Measurements from ENCODE around the gene WDR86. TPM values are rescaled to one million over a fixed set of nuclear protein-coding genes. Genes with fewer than 3 reads are reported as not detected.

The WDR86 gene
- total RNA-seq, 4 donors from 2014 or later, result 5.4 to 11.8 (median 9.6) TPM

- TF ChIP-seq, protein P1, sequence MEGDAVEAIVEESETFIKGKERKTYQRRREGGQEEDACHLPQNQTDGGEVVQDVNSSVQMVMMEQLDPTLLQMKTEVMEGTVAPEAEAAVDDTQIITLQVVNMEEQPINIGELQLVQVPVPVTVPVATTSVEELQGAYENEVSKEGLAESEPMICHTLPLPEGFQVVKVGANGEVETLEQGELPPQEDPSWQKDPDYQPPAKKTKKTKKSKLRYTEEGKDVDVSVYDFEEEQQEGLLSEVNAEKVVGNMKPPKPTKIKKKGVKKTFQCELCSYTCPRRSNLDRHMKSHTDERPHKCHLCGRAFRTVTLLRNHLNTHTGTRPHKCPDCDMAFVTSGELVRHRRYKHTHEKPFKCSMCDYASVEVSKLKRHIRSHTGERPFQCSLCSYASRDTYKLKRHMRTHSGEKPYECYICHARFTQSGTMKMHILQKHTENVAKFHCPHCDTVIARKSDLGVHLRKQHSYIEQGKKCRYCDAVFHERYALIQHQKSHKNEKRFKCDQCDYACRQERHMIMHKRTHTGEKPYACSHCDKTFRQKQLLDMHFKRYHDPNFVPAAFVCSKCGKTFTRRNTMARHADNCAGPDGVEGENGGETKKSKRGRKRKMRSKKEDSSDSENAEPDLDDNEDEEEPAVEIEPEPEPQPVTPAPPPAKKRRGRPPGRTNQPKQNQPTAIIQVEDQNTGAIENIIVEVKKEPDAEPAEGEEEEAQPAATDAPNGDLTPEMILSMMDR (IDR thresholded peaks at IDR 0.05), result no peak
- TF ChIP-seq EP300 (IDR thresholded peaks at IDR 0.05) (no peak), POLR2A (IDR thresholded peaks at IDR 0.05; ENCODE audit: low read depth) (no peak), POLR2AphosphoS5 (IDR thresholded peaks at IDR 0.05) (no peak)
- DNase-seq (ENCODE audit: extremely low spot score), result no peak
- peaks cover 0 to 26% (median 0%) of the 10 kb centered on the region in 4 donors for H3K27me3 ChIP-seq
- H3K36me3 ChIP-seq, result no peaks in the 10 kb centered on the region
- no peak overlapping the region for H3K27ac ChIP-seq (replicated peaks in 1 of 4)
- 90% methylated on average over 13 of the region's 13 CpGs for WGBS
- no peak overlapping the region for H3K4me3 ChIP-seq
- intact Hi-C loops (cut with DNase I), result no loop called here
- H3K4me1 ChIP-seq, result no peaks in the 10 kb centered on the region
- no peaks in the 10 kb centered on the region for H3K9me3 ChIP-seq
Observed at GRCh38 chr7:151397026-151397425, 12.8 kb downstream of the WDR86 start.

DNA sequence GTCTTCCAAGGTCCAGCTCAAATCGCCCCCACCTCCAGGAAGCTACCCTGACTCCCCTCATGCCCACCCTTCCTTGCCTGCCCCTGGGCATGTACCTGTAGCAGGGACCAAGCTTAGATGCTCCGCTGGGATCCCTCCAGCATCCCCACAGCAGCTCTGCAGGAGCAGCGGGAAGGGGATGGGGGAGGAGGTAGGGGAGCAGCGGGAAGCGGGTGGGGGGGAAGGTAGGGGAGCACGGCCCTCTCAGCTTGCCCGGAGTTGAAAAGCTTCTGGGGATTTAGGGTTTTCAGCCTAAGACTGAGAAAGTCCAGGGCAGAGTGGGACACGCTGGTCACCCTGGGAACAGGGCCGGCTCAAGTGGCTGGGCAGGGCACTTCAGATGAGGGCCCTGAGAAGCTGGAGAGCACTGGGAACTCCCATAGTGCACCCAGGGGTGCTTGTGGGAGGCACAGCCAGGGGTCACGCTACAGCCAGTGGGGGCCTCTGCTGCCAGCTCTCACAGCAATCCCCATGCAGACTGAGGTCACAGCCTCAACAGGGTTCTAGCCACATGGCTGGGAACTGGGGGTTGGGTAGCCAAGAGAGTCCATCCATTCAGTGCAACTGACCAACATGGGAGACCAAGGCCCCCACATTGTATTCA lies 13.4 kb downstream of the WDR86 start:
- WGBS, result 100% methylated on average over 3 of the region's 10 CpGs
- intact Hi-C loops (cut with DNase I), result no loop called here
- Histone ChIP-seq H3K36me3 (no peaks in the 10 kb centered on the region), H3K4me1 (no peaks in the 10 kb centered on the region), H3K4me3 (no peak overlapping the region), H3K9me3 (no peaks in the 10 kb centered on the region), H3K27me3 (peaks cover 0 to 29% (median 0%) of the 10 kb centered on the region in 4 donors), H3K27ac (replicated peaks in 1 of 4) (no peak overlapping the region)
- TF ChIP-seq POLR2AphosphoS5 (IDR thresholded peaks at IDR 0.05), result no peak
- no peak for TF ChIP-seq EP300 (IDR thresholded peaks at IDR 0.05)
- TF ChIP-seq POLR2A (IDR thresholded peaks at IDR 0.05; ENCODE audit: low read depth), result no peak
- TF ChIP-seq, protein P1 (IDR thresholded peaks at IDR 0.05), result no peak
- DNase-seq (ENCODE audit: extremely low spot score), result no peak

DNA sequence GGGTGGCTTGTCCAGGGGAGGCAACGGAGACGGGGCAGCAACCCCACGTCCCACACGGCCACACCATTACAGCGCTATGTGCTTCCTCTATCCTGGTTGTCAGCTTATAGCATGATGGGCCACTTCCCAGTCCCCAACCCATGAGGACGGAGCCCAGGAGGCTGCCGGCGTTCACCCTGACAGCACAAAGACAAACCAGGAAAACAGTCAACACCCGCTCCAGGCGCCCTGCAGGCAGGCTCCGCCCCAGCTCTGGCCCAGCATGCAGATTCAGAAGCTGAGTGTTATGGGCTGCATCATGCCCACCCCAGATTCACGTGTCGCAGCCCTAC lies 14.8 kb downstream of the WDR86 start:
- H3K9me3 ChIP-seq, result no peaks in the 10 kb centered on the region
- TF ChIP-seq, protein P1 (IDR thresholded peaks at IDR 0.05), result no peak
- TF ChIP-seq EP300 (IDR thresholded peaks at IDR 0.05), result no peak
- no peak for TF ChIP-seq POLR2A (IDR thresholded peaks at IDR 0.05; ENCODE audit: low read depth)
- TF ChIP-seq POLR2AphosphoS5 (IDR thresholded peaks at IDR 0.05), result no peak
- intact Hi-C loops (cut with DNase I), result no loop called here
- peaks cover 0 to 28% (median 0%) of the 10 kb centered on the region in 4 donors for H3K27me3 ChIP-seq
- no peak overlapping the region for H3K4me3 ChIP-seq
- no peaks in the 10 kb centered on the region for H3K4me1 ChIP-seq
- DNase-seq (ENCODE audit: extremely low spot score), result no peak
- no peaks in the 10 kb centered on the region for H3K36me3 ChIP-seq
- WGBS, result 86% methylated on average over 13 of the region's 13 CpGs
- no peak overlapping the region for H3K27ac ChIP-seq (replicated peaks in 1 of 4)

GRCh38 chr7:151394076-151395035 lies 15.5 kb downstream of the WDR86 start:
- H3K27me3 ChIP-seq, result peaks cover 0 to 24% (median 0%) of the 10 kb centered on the region in 4 donors
- 91% methylated on average over 26 of the region's 35 CpGs for WGBS
- no peaks in the 10 kb centered on the region for H3K9me3 ChIP-seq
- DNase-seq (ENCODE audit: extremely low spot score), result no peak
- H3K27ac ChIP-seq (replicated peaks in 1 of 4), result no peak overlapping the region
- no peak overlapping the region for H3K4me3 ChIP-seq
- TF ChIP-seq POLR2A (IDR thresholded peaks at IDR 0.05; ENCODE audit: low read depth) (no peak), EP300 (IDR thresholded peaks at IDR 0.05) (no peak), POLR2AphosphoS5 (IDR thresholded peaks at IDR 0.05) (no peak)
- TF ChIP-seq, protein P1 (IDR thresholded peaks at IDR 0.05), result no peak
- no peaks in the 10 kb centered on the region for H3K36me3 ChIP-seq
- intact Hi-C loops (cut with DNase I), result no loop called here
- H3K4me1 ChIP-seq, result no peaks in the 10 kb centered on the region

Measured in esophagus muscularis mucosa (tissue), 4 donors.